Gastrocnemius medialis (tissue), 4 donors: ENCODE results near the gene AKAP8L. TPM values are rescaled to one million over a fixed set of nuclear protein-coding genes. Genes with fewer than 3 reads are reported as not detected.

Experiments used
- ATAC-seq, 2 donors: fragments of 150-250 bp; one replicate each; pipeline ENCODE4 v1.9.1; 2016
- DNase-seq, 2 donors: peaks; one replicate each; pipeline ENCODE4 v3.0.0-alpha.2; 2019
- H3K27ac ChIP-seq, 4 donors: fragments of 200-600 bp; sonication (generic); 1 replicate in 1 of 4; 2 replicates in 3 of 4; pipeline ENCODE4 v1.5.1; 2016 to 2018; ENCODE audit warnings: mild to moderate bottlenecking in 2 of 4, moderate library complexity in 1 of 4
- H3K27me3 ChIP-seq, 3 donors: fragments of 200-600 bp; sonication (generic) in 2 of 3; 1 replicate in 1 of 3; 2 replicates in 2 of 3; pipeline versions ENCODE4 v1.5.1 to v1.6.0; 2016 to 2019; ENCODE audit warnings: mild to moderate bottlenecking in 1 of 3, moderate library complexity in 1 of 3
- H3K36me3 ChIP-seq, 2 donors: fragments of 200-600 bp; sonication (generic) in 1 of 2; one replicate each; pipeline ENCODE4 v1.5.1; 2017 to 2018
- H3K4me1 ChIP-seq, 2 donors: fragments of 200-600 bp; sonication (generic) in 1 of 2; one replicate each; pipeline ENCODE4 v1.5.1; 2016 to 2017; ENCODE audit warnings: mild to moderate bottlenecking in 2 of 2
- H3K4me3 ChIP-seq, 4 donors: fragments of 200-600 bp; sonication (generic) in 3 of 4; 1 replicate in 1 of 4; 2 replicates in 3 of 4; pipeline ENCODE4 v1.5.1; 2016 to 2019; ENCODE audit warnings: mild to moderate bottlenecking in 2 of 4
- H3K9me3 ChIP-seq, 3 donors: fragments of 200-600 bp; sonication (generic) in 2 of 3; 1 replicate in 1 of 3; 2 replicates in 2 of 3; pipeline ENCODE4 v1.5.1; 2016 to 2019
- POLR2A ChIP-seq, 2 donors: fragments of 450-650 bp; IDR thresholded peaks; one replicate each; pipeline ENCODE4 v1.6.1; 2017; ENCODE audit warnings: antibody characterized with exemption in 2 of 2, mild to moderate bottlenecking in 2 of 2, moderate library complexity in 2 of 2
- in situ Hi-C, 4 donors: fragments of 200-750 bp; cut with MboI; loops; one replicate each; pipeline versions ENCODE4 v1.15.0 to v1.8.0; 2017; ENCODE audit warnings: low sequenced_read_pairs in 4 of 4
- intact Hi-C: fragments of 100-400 bp; cut with DNase I; formaldehyde crosslinking; loops from one replicate; pipeline ENCODE4 v1.15.1; 2023; ENCODE audit warnings: low total_unique reads
- total RNA-seq, 4 donors: library from RNA; depleted of rRNA; stranded (reverse); fragments of >200 nt; gene quantifications; one replicate each; pipeline versions ENCODE4 v1.1.0 to v1.2.3, GENCODE V29; 2016
- TF ChIP-seq, protein P1 (sequence below), 5 experiments: fragments of 450-650 bp in 3 of 5; fragments of 200-600 bp in 2 of 5; sonication (generic) in 2 of 5; IDR thresholded peaks in 4 of 5; conservative IDR thresholded peaks in 1 of 5; 1 replicate in 4 of 5; 2 replicates in 1 of 5; pipeline ENCODE4 v1.5.1; 2016 to 2019; ENCODE audit warnings: antibody characterized with exemption in 5 of 5, mild to moderate bottlenecking in 3 of 5, moderate library complexity in 3 of 5

The AKAP8L gene
- total RNA-seq, 4 donors from 2014 or later = 69.3 to 142 (median 85.6) TPM

DNA sequence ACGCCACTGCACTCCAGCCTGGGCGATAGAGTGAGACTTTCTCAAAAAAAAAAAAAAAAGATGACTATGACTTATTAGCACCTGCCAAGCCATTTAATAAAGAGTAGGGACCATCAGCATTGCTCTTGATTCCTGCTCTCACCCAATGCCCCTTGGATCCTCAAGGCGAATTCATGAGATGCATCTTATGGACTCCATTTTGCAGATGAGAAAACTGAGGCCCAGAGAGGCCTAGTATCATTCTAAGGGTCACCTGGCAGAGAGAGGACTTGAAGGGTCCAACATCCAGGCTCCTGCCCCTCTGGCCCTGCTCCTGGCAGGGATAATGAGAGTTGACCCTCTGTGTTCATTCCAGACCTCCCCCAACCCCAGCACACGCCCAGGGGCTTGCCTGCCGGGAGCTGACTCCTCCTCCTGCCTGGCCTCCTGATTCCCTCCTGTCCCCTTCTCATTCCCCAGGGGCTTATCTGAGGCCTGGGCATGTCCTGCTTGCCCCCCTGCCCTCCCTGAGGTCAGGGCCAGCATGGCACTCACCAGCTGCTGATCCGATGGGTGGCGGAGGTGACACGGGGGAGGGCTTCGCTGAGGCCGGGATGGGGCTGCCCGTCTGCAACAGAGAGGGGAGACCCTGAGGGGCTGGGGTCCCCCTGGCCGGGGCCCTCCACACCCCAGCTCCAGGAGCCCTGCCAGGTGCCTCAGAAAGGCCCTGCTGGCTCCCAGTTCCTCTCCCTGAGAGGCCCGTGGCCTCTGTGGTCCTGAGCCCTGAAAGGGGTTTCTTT is 23.5 kb upstream of the AKAP8L start:
- Histone ChIP-seq H3K27ac (no peak overlapping the region), H3K36me3 (no peaks in the 10 kb centered on the region), H3K27me3 (no peaks in the 10 kb centered on the region), H3K4me3 (no peak overlapping the region), H3K9me3 (no peaks in the 10 kb centered on the region), H3K4me1 (peaks cover 39 to 42% of the 10 kb centered on the region in 2 donors)
- intact Hi-C loops = loop anchor here (10.0 kb wide), 1 partner anchor 878 kb away; no protein-coding TSS in a partner anchor
- DNase-seq (peak in 1 of 2 donors; percentile 12), ATAC-seq (no peak)
- in situ Hi-C loops = loop anchor here in 2 of 4 donors (25.0 kb wide), 1 partner anchor 180 kb away; no protein-coding TSS in a partner anchor
- TF ChIP-seq, protein P1, sequence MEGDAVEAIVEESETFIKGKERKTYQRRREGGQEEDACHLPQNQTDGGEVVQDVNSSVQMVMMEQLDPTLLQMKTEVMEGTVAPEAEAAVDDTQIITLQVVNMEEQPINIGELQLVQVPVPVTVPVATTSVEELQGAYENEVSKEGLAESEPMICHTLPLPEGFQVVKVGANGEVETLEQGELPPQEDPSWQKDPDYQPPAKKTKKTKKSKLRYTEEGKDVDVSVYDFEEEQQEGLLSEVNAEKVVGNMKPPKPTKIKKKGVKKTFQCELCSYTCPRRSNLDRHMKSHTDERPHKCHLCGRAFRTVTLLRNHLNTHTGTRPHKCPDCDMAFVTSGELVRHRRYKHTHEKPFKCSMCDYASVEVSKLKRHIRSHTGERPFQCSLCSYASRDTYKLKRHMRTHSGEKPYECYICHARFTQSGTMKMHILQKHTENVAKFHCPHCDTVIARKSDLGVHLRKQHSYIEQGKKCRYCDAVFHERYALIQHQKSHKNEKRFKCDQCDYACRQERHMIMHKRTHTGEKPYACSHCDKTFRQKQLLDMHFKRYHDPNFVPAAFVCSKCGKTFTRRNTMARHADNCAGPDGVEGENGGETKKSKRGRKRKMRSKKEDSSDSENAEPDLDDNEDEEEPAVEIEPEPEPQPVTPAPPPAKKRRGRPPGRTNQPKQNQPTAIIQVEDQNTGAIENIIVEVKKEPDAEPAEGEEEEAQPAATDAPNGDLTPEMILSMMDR (IDR thresholded peaks at IDR 0.05 in 4 of 5, conservative IDR thresholded peaks at IDR 0.05 in 1 of 5) = no peak
- no peak for TF ChIP-seq POLR2A (IDR thresholded peaks at IDR 0.05)

DNA sequence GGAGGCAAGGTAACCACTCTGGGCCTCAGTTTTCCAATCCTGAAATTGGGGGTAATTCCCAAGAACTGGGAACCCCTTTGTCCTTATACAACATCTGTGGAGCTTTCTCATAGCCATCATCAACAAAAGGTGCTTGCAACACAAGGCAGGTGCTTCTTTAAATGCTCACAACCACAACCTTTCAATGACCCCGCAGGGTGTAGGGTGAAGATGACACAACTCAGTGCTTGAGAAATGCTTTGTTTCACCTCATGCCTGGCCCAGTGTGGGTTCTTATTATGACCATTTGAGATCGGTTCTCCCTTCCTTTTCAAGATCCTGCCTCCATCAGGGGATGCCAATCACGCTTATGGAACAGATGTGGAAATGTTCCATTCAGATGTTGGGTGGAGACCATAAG is 22.5 kb upstream of the AKAP8L start:
- Histone ChIP-seq H3K4me3 (no peak overlapping the region), H3K27ac (no peak overlapping the region), H3K4me1 (peaks cover 36 to 39% of the 10 kb centered on the region in 2 donors), H3K36me3 (peaks cover 0 to 4% of the 10 kb centered on the region in 2 donors), H3K9me3 (no peaks in the 10 kb centered on the region), H3K27me3 (no peaks in the 10 kb centered on the region)
- intact Hi-C loops (loop anchor here (10.0 kb wide), 1 partner anchor 877 kb away; no protein-coding TSS in a partner anchor), in situ Hi-C loops (loop anchor here in 2 of 4 donors (25.0 kb wide), 1 partner anchor 179 kb away; no protein-coding TSS in a partner anchor)
- DNase-seq = peak in 1 of 2 donors; percentile 9
- no peak for TF ChIP-seq POLR2A (IDR thresholded peaks at IDR 0.05)
- TF ChIP-seq, protein P1 (IDR thresholded peaks at IDR 0.05 in 4 of 5, conservative IDR thresholded peaks at IDR 0.05 in 1 of 5) = no peak
- no peak for ATAC-seq

DNA sequence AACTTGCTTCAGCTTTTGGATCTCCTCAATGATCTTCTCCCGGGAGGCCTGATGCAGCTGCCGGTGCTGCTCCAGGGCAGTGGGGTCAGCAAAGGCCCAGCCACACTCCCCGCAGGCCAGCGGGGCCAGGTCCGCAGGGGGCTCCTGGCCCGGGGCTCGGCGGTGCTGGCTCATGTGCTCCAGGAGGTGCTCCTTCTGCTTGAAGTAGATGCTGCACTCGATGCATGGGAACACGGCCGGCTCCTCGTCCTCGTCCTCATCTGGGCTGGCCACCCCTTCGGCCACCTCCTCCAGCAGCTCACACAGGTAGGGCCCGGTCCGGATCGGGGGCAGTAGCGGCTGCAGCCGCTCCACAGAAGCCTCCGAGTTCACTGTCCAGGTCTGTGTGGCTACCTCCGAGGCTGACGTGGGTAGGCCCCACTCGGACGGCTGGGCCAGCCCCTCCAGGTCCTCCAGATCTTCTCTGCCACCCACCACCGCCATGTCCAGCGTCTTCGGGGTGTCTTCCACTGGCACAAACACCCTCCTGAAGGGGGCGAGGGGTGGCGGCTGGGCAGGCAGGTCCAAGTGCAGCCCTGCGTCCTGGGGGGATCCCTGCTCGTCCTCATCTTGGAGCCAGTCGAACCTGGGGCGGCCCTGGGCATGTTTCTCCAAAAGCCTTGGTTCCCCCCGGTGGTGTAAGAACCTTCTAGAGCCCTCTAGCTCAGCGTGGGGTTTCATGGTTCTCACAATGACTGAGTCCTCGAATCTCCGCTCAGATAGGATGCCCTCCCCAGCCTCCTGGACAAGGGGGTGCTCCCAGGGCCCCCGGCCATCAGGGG is 21.2 kb upstream of the AKAP8L start:
- Histone ChIP-seq H3K27me3 (no peaks in the 10 kb centered on the region), H3K9me3 (no peaks in the 10 kb centered on the region), H3K4me1 (peaks cover 24 to 27% of the 10 kb centered on the region in 2 donors), H3K27ac (no peak overlapping the region), H3K4me3 (no peak overlapping the region), H3K36me3 (peaks cover 0 to 4% of the 10 kb centered on the region in 2 donors)
- intact Hi-C loops = loop anchor here (10.0 kb wide), 1 partner anchor 875 kb away; no protein-coding TSS in a partner anchor
- TF ChIP-seq POLR2A (IDR thresholded peaks at IDR 0.05) = no peak
- TF ChIP-seq, protein P1 (IDR thresholded peaks at IDR 0.05 in 4 of 5, conservative IDR thresholded peaks at IDR 0.05 in 1 of 5) = no peak
- DNase-seq (peak in 1 of 2 donors; percentile 10), ATAC-seq (no peak)
- in situ Hi-C loops = loop anchor here in 2 of 4 donors (10.0 to 25.0 kb wide), 2 partner anchors 65 to 178 kb away; partner anchors contain the start of gene AKAP8 (in 1 of the 2)

DNA sequence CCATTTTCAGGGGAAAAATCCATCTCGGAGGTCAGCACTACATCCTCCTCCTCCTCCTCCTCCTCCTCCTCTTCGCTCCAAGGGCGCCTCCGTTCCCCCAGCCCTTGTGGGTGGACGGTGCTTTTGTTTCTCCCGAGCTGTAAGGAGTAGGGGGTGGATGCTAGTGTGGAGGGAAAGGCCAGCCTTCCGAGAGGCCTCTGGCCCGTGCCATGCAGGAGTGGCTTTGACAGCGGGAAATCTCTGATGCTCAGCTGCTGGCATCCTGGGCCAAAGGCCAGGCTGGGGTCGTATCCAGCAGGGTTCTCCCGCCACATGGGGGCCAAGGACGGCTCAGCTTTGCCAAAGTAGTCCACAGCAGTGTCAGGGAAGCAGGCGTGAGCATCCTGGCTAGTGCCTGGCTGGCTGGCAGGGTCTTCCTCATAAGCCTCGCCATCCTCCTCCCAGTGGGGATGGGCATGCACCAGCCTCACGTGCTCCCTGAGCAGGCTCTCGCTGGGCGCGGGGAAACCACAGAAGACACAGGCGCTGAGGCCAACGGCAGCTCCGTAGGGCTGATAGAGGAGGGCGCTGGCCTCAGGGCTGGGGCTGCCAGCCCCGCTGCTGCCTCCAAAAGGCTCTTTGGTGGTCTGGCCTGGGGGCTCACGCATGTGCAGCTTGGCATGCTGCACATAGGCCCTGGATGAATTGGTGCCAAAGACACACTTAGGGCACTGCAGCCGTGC is 20.5 kb upstream of the AKAP8L start:
- H3K4me3 ChIP-seq = no peak overlapping the region
- H3K9me3 ChIP-seq = no peaks in the 10 kb centered on the region
- no peak overlapping the region for H3K27ac ChIP-seq
- TF ChIP-seq, protein P1 (IDR thresholded peaks at IDR 0.05 in 4 of 5, conservative IDR thresholded peaks at IDR 0.05 in 1 of 5) = no peak
- TF ChIP-seq POLR2A (IDR thresholded peaks at IDR 0.05) = no peak
- no peaks in the 10 kb centered on the region for H3K27me3 ChIP-seq
- in situ Hi-C loops (loop anchor here in 2 of 4 donors (10.0 to 25.0 kb wide), 2 partner anchors 64 to 177 kb away; partner anchors contain the start of gene AKAP8 (in 1 of the 2)), intact Hi-C loops (no loop called here)
- no peak for ATAC-seq
- peaks cover 0 to 4% of the 10 kb centered on the region in 2 donors for H3K36me3 ChIP-seq
- DNase-seq = no peak
- H3K4me1 ChIP-seq = peaks cover 17 to 19% of the 10 kb centered on the region in 2 donors
